GM23248 (cell line): ENCODE data around the gene PRDM16. TPM values are rescaled to one million over a fixed set of nuclear protein-coding genes. Genes with fewer than 3 reads are reported as not detected.

Experiments used
- DNase-seq: peaks from one replicate; pipeline ENCODE4 v3.0.0-alpha.2; 2015
- H2AFZ ChIP-seq: fragments of 200-600 bp; sonication (generic); 2 replicates; pipeline ENCODE4 v1.6.1; 2016; ENCODE audit warnings: antibody characterized with exemption
- H3F3A ChIP-seq: fragments of 200-600 bp; sonication (generic); 2 replicates; pipeline ENCODE4 v1.6.1; 2016; ENCODE audit warnings: mild to moderate bottlenecking, antibody characterized with exemption, mixed run types; ENCODE audit not compliant: insufficient read depth
- H3K27ac ChIP-seq: fragments of 200-600 bp; sonication (generic); 2 replicates; pipeline ENCODE4 v1.5.1; 2016; ENCODE audit warnings: mild to moderate bottlenecking
- H3K27me3 ChIP-seq: fragments of 200-600 bp; sonication (generic); replicated peaks from 2 replicates; pipeline ENCODE4 v1.6.1; 2016; ENCODE audit warnings: mild to moderate bottlenecking; ENCODE audit not compliant: insufficient read depth
- H3K36me3 ChIP-seq: fragments of 200-600 bp; sonication (generic); 2 replicates; pipeline ENCODE4 v1.6.1; 2016; ENCODE audit warnings: low read depth, mild to moderate bottlenecking
- H3K4me1 ChIP-seq: fragments of 200-600 bp; sonication (generic); 2 replicates; pipeline ENCODE4 v1.6.1; 2016; ENCODE audit warnings: mild to moderate bottlenecking; ENCODE audit not compliant: insufficient read depth
- H3K4me2 ChIP-seq: fragments of 200-600 bp; sonication (generic); one replicate; pipeline ENCODE4 v1.6.1; 2016; ENCODE audit warnings: mild to moderate bottlenecking; ENCODE audit not compliant: unreplicated experiment
- H3K4me3 ChIP-seq: fragments of 200-600 bp; sonication (generic); 2 replicates; pipeline ENCODE4 v1.5.1; 2016; ENCODE audit warnings: mild to moderate bottlenecking
- H3K79me2 ChIP-seq: fragments of 200-600 bp; sonication (generic); 2 replicates; pipeline ENCODE4 v1.6.1; 2016; ENCODE audit warnings: mild to moderate bottlenecking; ENCODE audit not compliant: insufficient read depth
- H3K9ac ChIP-seq: fragments of 200-600 bp; sonication (generic); 2 replicates; pipeline ENCODE4 v1.6.1; 2016; ENCODE audit warnings: mild to moderate bottlenecking
- H3K9me2 ChIP-seq: fragments of 200-600 bp; sonication (generic); 2 replicates; pipeline ENCODE4 v1.6.1; 2016; ENCODE audit warnings: mixed run types, mild to moderate bottlenecking, moderate library complexity; ENCODE audit not compliant: insufficient read depth
- H3K9me3 ChIP-seq: fragments of 200-600 bp; sonication (generic); one replicate; pipeline ENCODE4 v1.6.1; 2017; ENCODE audit warnings: low read depth
- H4K20me1 ChIP-seq: fragments of 200-600 bp; sonication (generic); 2 replicates; pipeline ENCODE4 v1.6.0; 2016; ENCODE audit not compliant: insufficient read depth
- EZH2 ChIP-seq: fragments of 200-600 bp; sonication (generic); IDR thresholded peaks from 2 replicates; pipeline ENCODE4 v1.6.1; 2018; ENCODE audit warnings: antibody characterized with exemption, mild to moderate bottlenecking; ENCODE audit not compliant: insufficient read depth, poor library complexity, severe bottlenecking
- EZH2phosphoT487 ChIP-seq: fragments of 200-600 bp; sonication (generic); IDR thresholded peaks from 2 replicates; pipeline ENCODE4 v1.6.1; 2018; ENCODE audit warnings: antibody characterized with exemption, moderate library complexity, mild to moderate bottlenecking, low read depth; ENCODE audit not compliant: insufficient read depth
- WGBS, 2 experiments: methylation state at CpG; one replicate each; pipeline ENCODE4 v1.1.6; 2015 to 2017; ENCODE audit warnings: low lambda C conversion rate in 2 of 2, low coverage in 1 of 2; ENCODE audit errors: missing lambda C conversion rate in 2 of 2; 5-methylcytosine and 5-hydroxymethylcytosine counted together
- in situ Hi-C: fragments of 300-500 bp; cut with MboI; formaldehyde crosslinking; loops from 2 replicates; pipeline ENCODE4 v1.15.0; 2020
- polyA plus RNA-seq: library from polyadenylated mRNA; unstranded; fragments of >200 nt; fragmentation: Nextera tagmentation; extraction: Ambion mirVana; gene quantifications from 2 replicates; pipeline ENCODE4 v1.2.1, GENCODE V29; 2016
- total RNA-seq: library from RNA; depleted of rRNA; stranded (reverse); fragments of >200 nt; shearing (Covaris generic); gene quantifications from 2 replicates; pipeline ENCODE4 v1.2.3, GENCODE V29; 2014

PRDM16 gene
- total and polyA plus RNA-seq, 2 experiments from 2014 or later: 0.18 TPM; not detected in 1

DNA sequence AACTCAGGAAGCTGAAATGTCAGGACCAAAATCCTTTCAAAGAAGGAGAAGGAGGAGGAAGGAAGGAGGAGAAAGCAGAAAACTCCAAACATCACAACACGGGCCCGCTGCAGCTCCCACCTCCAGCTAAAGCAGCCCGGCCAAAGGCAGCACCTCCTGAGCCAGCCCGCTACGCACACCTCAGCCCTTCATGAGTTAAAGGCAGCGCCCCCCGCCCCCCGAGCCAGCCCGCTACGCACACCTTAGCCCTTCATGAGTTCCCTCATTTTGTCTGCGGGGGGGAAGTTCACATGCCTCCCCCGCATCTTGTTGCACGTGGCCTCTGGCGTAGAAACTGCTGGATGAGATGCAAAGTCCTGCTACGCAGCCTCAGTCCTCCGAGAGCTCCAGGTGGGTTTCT is 294.8 kb downstream of the PRDM16 start:
- Histone ChIP-seq H3K9me2 (no peaks in the 10 kb centered on the region), H3K9ac (no peak overlapping the region), H3K4me1 (peaks cover 11% of the 10 kb centered on the region), H3F3A (peaks cover 13% of the 10 kb centered on the region), H3K27me3 (peaks cover 45% of the 10 kb centered on the region), H3K36me3 (no peaks in the 10 kb centered on the region), H3K4me3 (no peak overlapping the region), H3K4me2 (no peak overlapping the region), H4K20me1 (no peaks in the 10 kb centered on the region), H2AFZ (no peak overlapping the region), H3K79me2 (no peaks in the 10 kb centered on the region), H3K9me3 (no peaks in the 10 kb centered on the region), H3K27ac (no peak overlapping the region)
- no peak for DNase-seq
- in situ Hi-C loops: no loop called here
- 79 to 84% methylated on average over 15 to 16 of the region's 16 CpGs for WGBS, 2 experiments
- TF ChIP-seq EZH2 (no peak), EZH2phosphoT487 (no peak)

DNA sequence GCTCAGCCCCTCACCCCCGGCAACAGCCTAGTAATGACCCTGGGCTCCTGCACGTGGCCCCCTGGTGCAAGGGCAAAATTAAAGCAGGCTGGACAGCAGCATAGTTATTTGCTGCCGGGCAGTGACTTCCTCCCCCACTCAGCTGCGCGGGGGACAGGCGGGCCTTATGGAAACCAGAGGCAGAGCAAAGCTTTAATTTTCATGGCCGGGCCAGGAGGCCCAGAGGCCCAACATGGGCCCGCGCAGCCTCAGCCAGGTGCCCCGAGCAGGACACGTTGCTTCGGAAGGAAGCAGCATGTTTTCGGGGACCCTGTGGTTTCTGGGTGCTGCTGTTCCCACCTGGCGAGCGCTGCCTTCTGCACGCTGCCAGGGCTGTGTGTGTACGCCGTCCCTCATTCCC is 295.5 kb downstream of the PRDM16 start:
- in situ Hi-C loops: no loop called here
- H3K4me2 ChIP-seq: no peak overlapping the region
- H3K79me2 ChIP-seq: no peaks in the 10 kb centered on the region
- no peak overlapping the region for H3K9ac ChIP-seq
- H3K9me2 ChIP-seq: no peaks in the 10 kb centered on the region
- H3F3A ChIP-seq: peaks cover 21% of the 10 kb centered on the region
- H3K4me3 ChIP-seq: no peak overlapping the region
- H3K27me3 ChIP-seq: peaks cover 37% of the 10 kb centered on the region
- H3K4me1 ChIP-seq: peaks cover 19% of the 10 kb centered on the region
- TF ChIP-seq EZH2phosphoT487 (no peak), EZH2 (no peak)
- no peak overlapping the region for H2AFZ ChIP-seq
- 78 to 86% methylated on average over 18 of the region's 18 CpGs for WGBS, 2 experiments
- no peak overlapping the region for H3K27ac ChIP-seq
- no peaks in the 10 kb centered on the region for H4K20me1 ChIP-seq
- DNase-seq: no peak
- H3K36me3 ChIP-seq: no peaks in the 10 kb centered on the region
- H3K9me3 ChIP-seq: no peaks in the 10 kb centered on the region

DNA sequence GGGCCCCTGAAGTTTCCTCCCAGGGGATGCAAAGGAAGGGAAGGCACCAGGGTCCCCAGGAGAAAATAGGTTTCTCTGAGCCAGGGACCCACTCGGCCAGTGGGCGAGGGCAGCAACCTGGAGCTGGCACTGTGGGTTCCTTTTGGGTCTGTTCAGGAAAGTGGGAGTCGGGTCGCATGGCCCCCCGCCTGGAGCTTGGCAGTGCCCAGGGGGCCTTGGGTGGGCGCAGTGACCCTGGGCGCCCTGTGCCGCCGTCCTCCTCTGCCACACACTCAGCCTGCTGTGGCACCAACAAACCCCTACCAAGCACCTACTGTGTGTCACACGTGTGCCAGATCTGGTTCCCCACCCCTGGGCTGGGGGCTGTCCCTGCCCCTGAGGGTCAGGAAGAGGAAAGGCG is 296.0 kb downstream of the PRDM16 start:
- H3K79me2 ChIP-seq: no peaks in the 10 kb centered on the region
- no peaks in the 10 kb centered on the region for H3K36me3 ChIP-seq
- no peak overlapping the region for H3K4me2 ChIP-seq
- H3K27me3 ChIP-seq: peaks cover 33% of the 10 kb centered on the region
- TF ChIP-seq EZH2: no peak
- TF ChIP-seq EZH2phosphoT487: no peak
- no peak overlapping the region for H2AFZ ChIP-seq
- 88 to 92% methylated on average over 11 of the region's 11 CpGs for WGBS, 2 experiments
- no peaks in the 10 kb centered on the region for H3K9me2 ChIP-seq
- H4K20me1 ChIP-seq: no peaks in the 10 kb centered on the region
- in situ Hi-C loops: no loop called here
- no peak overlapping the region for H3K27ac ChIP-seq
- H3K4me1 ChIP-seq: peaks cover 21% of the 10 kb centered on the region
- H3K9me3 ChIP-seq: no peaks in the 10 kb centered on the region
- peaks cover 24% of the 10 kb centered on the region for H3F3A ChIP-seq
- no peak for DNase-seq
- no peak overlapping the region for H3K4me3 ChIP-seq
- H3K9ac ChIP-seq: no peak overlapping the region

DNA sequence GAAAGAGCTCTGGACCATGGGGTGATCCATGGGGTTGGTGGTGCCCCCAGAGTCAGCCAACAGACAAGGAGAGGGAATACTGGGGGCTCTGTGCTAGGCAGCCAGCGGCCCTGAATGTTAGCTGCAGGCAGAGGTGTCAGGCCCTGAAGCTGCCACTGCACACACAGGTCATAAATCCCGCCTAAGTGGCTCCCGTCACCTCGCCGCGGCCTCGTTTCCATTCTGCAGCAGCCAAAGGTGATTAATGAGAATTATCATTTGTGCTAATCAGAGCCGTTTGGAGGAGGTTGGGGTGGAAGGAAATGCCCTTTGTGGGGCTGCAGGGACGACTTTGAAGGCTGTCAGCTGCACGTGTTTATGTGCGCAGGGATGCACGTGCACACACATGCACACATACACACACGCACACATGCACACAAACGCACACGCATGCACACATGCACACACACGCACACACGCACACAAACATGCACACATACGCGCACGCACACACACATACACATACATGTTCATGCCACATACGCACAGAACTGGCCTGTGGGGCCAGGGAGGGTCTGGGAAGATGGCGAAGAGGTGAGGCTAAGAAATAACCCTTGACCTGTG is 296.6 kb downstream of the PRDM16 start:
- peaks cover 21% of the 10 kb centered on the region for H3K4me1 ChIP-seq
- H3K9ac ChIP-seq: no peak overlapping the region
- no peak overlapping the region for H3K4me2 ChIP-seq
- no peak for DNase-seq
- no peak for TF ChIP-seq EZH2
- no peak for TF ChIP-seq EZH2phosphoT487
- no peak overlapping the region for H2AFZ ChIP-seq
- peaks cover 27% of the 10 kb centered on the region; the same call in 1 of the 2 replicates for H3K27me3 ChIP-seq
- no peaks in the 10 kb centered on the region for H3K79me2 ChIP-seq
- no peaks in the 10 kb centered on the region for H3K36me3 ChIP-seq
- peaks cover 31% of the 10 kb centered on the region for H3F3A ChIP-seq
- no peaks in the 10 kb centered on the region for H3K9me2 ChIP-seq
- no peaks in the 10 kb centered on the region for H3K9me3 ChIP-seq
- in situ Hi-C loops: no loop called here
- no peaks in the 10 kb centered on the region for H4K20me1 ChIP-seq
- no peak overlapping the region for H3K4me3 ChIP-seq
- no peak overlapping the region for H3K27ac ChIP-seq
- WGBS, 2 experiments: 42 to 46% methylated on average over 16 to 22 of the region's 22 CpGs
